Spleen (tissue), 7 donors: Measurements from ENCODE around the gene PLCB1.

Experiments used
- POLR2A ChIP-seq, 3 donors: fragments of 450-650 bp; IDR thresholded peaks; one replicate each; pipeline ENCODE4 v1.5.1; 2017; ENCODE audit warnings: antibody characterized with exemption in 3 of 3, mild to moderate bottlenecking in 1 of 3
- TF ChIP-seq, protein P1 (sequence below), 11 experiments: fragments of 200-600 bp in 7 of 11; fragments of 450-650 bp in 4 of 11; sonication (generic) in 4 of 11; IDR thresholded peaks in 8 of 11; conservative IDR thresholded peaks in 3 of 11; 1 replicate in 7 of 11; 2 replicates in 4 of 11; pipeline versions ENCODE4 v1.4.0 to v1.8.0; 2016 to 2021; ENCODE audit warnings: antibody characterized with exemption in 11 of 11, inconsistent platforms in 4 of 11, mild to moderate bottlenecking in 1 of 11
- donor health status: DM: no; HTN: no; CAD: no; lungs with moderate emphysema.
- donor health status: DM: no; HTN: no; CAD: no.
- donor health status: DM: no; HTN: no; CAD: no.

GRCh38 chr20:8154638-8155037 lies 22.6 kb downstream of the PLCB1 start:
- TF ChIP-seq, protein P1, sequence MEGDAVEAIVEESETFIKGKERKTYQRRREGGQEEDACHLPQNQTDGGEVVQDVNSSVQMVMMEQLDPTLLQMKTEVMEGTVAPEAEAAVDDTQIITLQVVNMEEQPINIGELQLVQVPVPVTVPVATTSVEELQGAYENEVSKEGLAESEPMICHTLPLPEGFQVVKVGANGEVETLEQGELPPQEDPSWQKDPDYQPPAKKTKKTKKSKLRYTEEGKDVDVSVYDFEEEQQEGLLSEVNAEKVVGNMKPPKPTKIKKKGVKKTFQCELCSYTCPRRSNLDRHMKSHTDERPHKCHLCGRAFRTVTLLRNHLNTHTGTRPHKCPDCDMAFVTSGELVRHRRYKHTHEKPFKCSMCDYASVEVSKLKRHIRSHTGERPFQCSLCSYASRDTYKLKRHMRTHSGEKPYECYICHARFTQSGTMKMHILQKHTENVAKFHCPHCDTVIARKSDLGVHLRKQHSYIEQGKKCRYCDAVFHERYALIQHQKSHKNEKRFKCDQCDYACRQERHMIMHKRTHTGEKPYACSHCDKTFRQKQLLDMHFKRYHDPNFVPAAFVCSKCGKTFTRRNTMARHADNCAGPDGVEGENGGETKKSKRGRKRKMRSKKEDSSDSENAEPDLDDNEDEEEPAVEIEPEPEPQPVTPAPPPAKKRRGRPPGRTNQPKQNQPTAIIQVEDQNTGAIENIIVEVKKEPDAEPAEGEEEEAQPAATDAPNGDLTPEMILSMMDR (IDR thresholded peaks at IDR 0.05 in 8 of 11, conservative IDR thresholded peaks at IDR 0.05 in 3 of 11), result no peak
- no peak for TF ChIP-seq POLR2A (IDR thresholded peaks at IDR 0.05)
